ENCODE measurements around the gene CIAO1.

CIAO1 gene

DNA sequence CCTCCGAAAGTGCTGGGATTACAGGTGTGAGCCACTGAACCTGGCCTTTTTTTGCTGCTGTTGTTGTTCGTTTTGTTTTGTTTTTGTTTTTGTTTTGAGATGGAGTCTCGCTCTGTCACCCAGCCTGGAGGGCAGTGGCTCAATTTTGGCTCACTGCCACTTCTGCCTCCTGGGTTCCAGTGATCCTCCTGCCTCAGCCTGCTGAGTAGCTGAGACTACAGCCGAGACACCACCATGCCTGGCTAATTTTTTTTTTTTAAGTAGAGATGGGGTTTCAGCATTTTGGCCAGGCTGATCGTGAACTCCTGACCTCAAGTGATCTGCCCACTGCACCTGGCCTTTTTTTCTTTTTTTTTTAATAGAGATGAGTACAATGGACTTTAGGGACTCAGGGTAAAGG is 22.2 kb upstream of the CIAO1 start:
- no peak for DNase-seq (ENCODE audit: low spot score)
- TF ChIP-seq, protein P1, sequence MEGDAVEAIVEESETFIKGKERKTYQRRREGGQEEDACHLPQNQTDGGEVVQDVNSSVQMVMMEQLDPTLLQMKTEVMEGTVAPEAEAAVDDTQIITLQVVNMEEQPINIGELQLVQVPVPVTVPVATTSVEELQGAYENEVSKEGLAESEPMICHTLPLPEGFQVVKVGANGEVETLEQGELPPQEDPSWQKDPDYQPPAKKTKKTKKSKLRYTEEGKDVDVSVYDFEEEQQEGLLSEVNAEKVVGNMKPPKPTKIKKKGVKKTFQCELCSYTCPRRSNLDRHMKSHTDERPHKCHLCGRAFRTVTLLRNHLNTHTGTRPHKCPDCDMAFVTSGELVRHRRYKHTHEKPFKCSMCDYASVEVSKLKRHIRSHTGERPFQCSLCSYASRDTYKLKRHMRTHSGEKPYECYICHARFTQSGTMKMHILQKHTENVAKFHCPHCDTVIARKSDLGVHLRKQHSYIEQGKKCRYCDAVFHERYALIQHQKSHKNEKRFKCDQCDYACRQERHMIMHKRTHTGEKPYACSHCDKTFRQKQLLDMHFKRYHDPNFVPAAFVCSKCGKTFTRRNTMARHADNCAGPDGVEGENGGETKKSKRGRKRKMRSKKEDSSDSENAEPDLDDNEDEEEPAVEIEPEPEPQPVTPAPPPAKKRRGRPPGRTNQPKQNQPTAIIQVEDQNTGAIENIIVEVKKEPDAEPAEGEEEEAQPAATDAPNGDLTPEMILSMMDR (IDR thresholded peaks at IDR 0.05; ENCODE audit: extremely low read depth, missing control alignments), result no peak

- TF ChIP-seq, protein P1 (IDR thresholded peaks at IDR 0.05; ENCODE audit: extremely low read depth, missing control alignments), result no peak
- DNase-seq (ENCODE audit: low spot score), result no peak
Observed at GRCh38 chr2:96245609-96246390, 20.2 kb upstream of the CIAO1 start.

- DNase-seq (ENCODE audit: low spot score), result no peak
- TF ChIP-seq, protein P1 (IDR thresholded peaks at IDR 0.05; ENCODE audit: extremely low read depth, missing control alignments), result no peak
Observed at GRCh38 chr2:96247009-96247408, 19.0 kb upstream of the CIAO1 start.

DNA sequence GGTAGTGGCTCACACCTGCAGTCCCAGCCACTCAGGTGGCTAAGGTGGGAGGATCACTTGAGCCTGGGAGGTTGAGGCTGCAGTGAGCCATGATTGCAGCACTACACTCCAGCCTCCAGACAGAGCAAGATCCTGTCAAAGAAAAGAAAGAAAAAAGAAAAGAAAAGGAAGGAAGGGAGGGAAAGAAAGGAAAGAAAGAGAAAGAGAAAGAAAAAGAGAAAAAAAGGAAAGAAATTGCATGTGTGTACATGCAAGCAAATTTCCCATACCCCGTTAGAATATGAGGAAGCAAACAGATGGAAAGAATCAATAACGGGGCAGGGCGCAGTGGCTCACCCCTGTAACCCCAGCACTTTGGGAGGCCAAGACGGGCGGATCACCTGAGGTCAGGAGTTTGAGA is 18.1 kb upstream of the CIAO1 start:
- TF ChIP-seq, protein P1 (IDR thresholded peaks at IDR 0.05; ENCODE audit: extremely low read depth, missing control alignments), result no peak
- DNase-seq (ENCODE audit: low spot score), result no peak

DNA sequence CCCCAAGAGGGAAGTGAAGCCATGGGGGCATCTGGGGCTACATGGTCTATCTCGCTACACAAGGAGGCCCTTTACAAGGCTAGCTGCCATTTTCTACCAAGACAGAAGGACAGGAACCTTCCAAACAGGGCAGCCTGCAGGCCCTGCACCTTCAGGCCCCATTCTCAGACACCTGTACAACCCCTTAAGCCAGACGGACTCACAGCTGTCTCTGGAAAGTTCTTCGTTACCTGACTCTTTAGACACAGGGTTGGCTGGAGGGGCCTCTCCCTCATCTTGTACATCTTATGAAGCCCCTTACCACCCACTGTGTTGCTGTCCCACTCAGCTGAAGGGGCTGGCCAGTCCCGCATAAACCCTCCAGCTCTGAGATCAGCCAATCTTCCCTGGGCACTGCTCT is 17.4 kb upstream of the CIAO1 start:
- no peak for DNase-seq (ENCODE audit: low spot score)
- TF ChIP-seq, protein P1 (IDR thresholded peaks at IDR 0.05; ENCODE audit: extremely low read depth, missing control alignments), result no peak

GRCh38 chr2:96249654-96250053 is 16.4 kb upstream of the CIAO1 start:
- TF ChIP-seq, protein P1 (IDR thresholded peaks at IDR 0.05; ENCODE audit: extremely low read depth, missing control alignments), result no peak
- no peak for DNase-seq (ENCODE audit: low spot score)

DNA sequence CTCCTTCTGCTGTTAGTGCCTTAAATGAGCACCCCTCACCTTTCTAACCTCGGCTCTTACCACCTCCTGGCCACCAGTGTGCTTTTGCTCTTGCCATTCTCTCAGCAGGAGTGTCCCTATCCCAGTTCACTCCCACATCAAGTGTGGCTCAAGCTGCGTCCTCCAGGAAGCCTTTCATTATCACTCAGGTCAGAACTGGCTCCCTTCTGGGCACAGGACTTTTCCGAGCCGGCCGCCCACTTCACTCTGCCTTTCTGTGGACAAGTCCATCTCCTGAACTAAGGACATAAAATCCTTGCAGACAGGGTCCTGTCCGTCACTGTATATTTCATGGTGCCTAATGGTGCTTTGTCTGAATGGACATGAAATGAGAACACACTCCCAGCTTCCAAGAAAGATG is 15.8 kb upstream of the CIAO1 start:
- no peak for DNase-seq (ENCODE audit: low spot score)
- TF ChIP-seq, protein P1 (IDR thresholded peaks at IDR 0.05; ENCODE audit: extremely low read depth, missing control alignments), result no peak
